CD4-positive, alpha-beta memory T cell (primary cell): ENCODE data around the gene POLD2. TPM values are rescaled to one million over a fixed set of nuclear protein-coding genes. Genes with fewer than 3 reads are reported as not detected.

Experiments
- CTCF ChIA-PET: fragments of 350-600 bp; sonication (Branson Sonifier 250); formaldehyde crosslinking; loops from one replicate; lab custom pipeline; 2021; ENCODE audit warnings: inconsistent platforms; ENCODE audit not compliant: partially characterized antibody; lab: Charles Lee
- POLR2A ChIA-PET: fragments of 350-600 bp; sonication (Branson Sonifier 250); formaldehyde crosslinking; loops from one replicate; lab custom pipeline; 2021; ENCODE audit not compliant: partially characterized antibody; lab: Charles Lee
- DNase-seq, 5 donors: peaks; one replicate each; pipeline versions ENCODE4 v3.0.0 to v3.0.0-alpha.2; 2020 to 2022; ENCODE audit warnings: mixed read lengths in 1 of 5
- H3K27ac ChIP-seq: one replicate; pipeline ENCODE4 v1.7.0; 2013; ENCODE audit warnings: low read depth, low read length
- H3K27me3 ChIP-seq: 2 replicates; pipeline ENCODE4 v1.7.0; 2013; ENCODE audit warnings: mild to moderate bottlenecking, low read length, moderate library complexity; ENCODE audit not compliant: insufficient read depth
- H3K36me3 ChIP-seq: 2 replicates; pipeline ENCODE4 v1.7.0; 2013; ENCODE audit warnings: mild to moderate bottlenecking, low read length, moderate library complexity; ENCODE audit not compliant: insufficient read depth
- H3K4me1 ChIP-seq: 2 replicates; pipeline ENCODE4 v1.7.0; 2013; ENCODE audit warnings: mild to moderate bottlenecking, low read length, moderate library complexity; ENCODE audit not compliant: insufficient read depth
- H3K4me3 ChIP-seq, 2 donors: one replicate each; pipeline ENCODE4 v1.7.0; 2013; ENCODE audit warnings: low read length in 2 of 2, mild to moderate bottlenecking in 1 of 2
- H3K9me3 ChIP-seq, 2 donors: one replicate each; pipeline ENCODE4 v1.7.0; 2013; ENCODE audit warnings: low read length in 2 of 2, control low read depth in 1 of 2; ENCODE audit not compliant: control insufficient read depth in 1 of 2
- H3K27ac Mint-ChIP-seq, 7 donors: one replicate each; pipeline ENCODE4 v1.8.0; 2020 to 2021; ENCODE audit warnings: mixed read lengths in 7 of 7, mild to moderate bottlenecking in 6 of 7, inconsistent platforms in 3 of 7, moderate library complexity in 3 of 7
- H3K27me3 Mint-ChIP-seq, 2 donors: one replicate each; pipeline ENCODE4 v1.8.0; 2020 to 2021; ENCODE audit warnings: mixed read lengths in 2 of 2
- H3K36me3 Mint-ChIP-seq, 2 donors: one replicate each; pipeline ENCODE4 v1.8.0; 2020 to 2021; ENCODE audit warnings: mixed read lengths in 2 of 2, inconsistent platforms in 1 of 2, mild to moderate bottlenecking in 1 of 2
- H3K4me1 Mint-ChIP-seq, 4 donors: one replicate each; pipeline ENCODE4 v1.8.0; 2020 to 2021; ENCODE audit warnings: mixed read lengths in 4 of 4, mild to moderate bottlenecking in 1 of 4
- H3K4me3 Mint-ChIP-seq, 8 donors: one replicate each; pipeline ENCODE4 v1.8.0; 2020 to 2021; ENCODE audit warnings: mixed read lengths in 8 of 8, mild to moderate bottlenecking in 7 of 8, moderate library complexity in 6 of 8, inconsistent platforms in 3 of 8
- H3K9me3 Mint-ChIP-seq, 8 donors: one replicate each; pipeline ENCODE4 v1.8.0; 2020 to 2021; ENCODE audit warnings: mixed read lengths in 8 of 8, mild to moderate bottlenecking in 5 of 8, inconsistent platforms in 3 of 8, moderate library complexity in 1 of 8
- intact Hi-C: fragments of 100-400 bp; cut with micrococcal nuclease; formaldehyde crosslinking; loops from one replicate; pipeline ENCODE4 v1.15.1; 2023
- polyA plus RNA-seq, 2 donors: library from polyadenylated mRNA; unstranded; fragments of 300-500 nt; fragmentation: Illumina TruSeq; gene quantifications; one replicate each; pipeline ENCODE4 v1.2.3, GENCODE V29; 2021
- total RNA-seq, 2 experiments: library from RNA; stranded (reverse); gene quantifications; one replicate each; pipeline ENCODE4 v1.2.3, GENCODE V29; 2021

The POLD2 gene
- total and polyA plus RNA-seq, 4 experiments from 2014 or later = 48.7 to 94.4 (median 75.2) TPM

DNA sequence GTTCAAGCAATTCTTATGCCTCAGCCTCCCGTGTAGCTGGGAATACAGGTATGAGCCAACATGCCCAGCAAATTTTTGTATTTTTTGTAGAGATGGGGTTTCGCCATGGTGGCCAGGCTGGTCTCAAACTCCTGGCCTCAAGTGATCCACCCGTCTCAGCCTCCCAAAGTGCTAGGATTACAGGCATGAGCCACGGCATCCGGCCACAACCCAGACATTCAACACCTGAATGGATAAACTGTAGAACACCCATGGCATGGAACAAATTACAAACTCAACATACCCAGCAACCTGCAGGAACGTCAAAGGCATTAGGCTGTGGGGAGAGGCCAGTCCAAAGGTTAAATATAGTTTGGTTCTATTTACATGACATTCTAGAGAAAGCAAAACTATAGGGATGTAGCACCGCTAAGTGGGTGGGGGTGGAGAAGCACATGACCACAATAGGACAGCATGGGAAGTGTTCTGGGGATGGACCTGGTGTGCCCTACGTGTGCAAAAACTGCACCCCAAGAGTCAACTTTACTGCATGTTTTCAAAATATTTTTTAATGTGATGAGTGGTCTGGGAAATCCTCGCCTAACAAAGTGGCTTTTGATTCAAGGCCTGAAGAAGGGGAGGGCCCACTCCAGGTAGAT lies 51.5 kb downstream of the POLD2 start:
- no peaks in the 10 kb centered on the region for H3K27me3 ChIP-seq
- H3K36me3 ChIP-seq = peaks cover 23% of the 10 kb centered on the region
- Mint-ChIP-seq H3K36me3 (peaks cover 4 to 38% of the 10 kb centered on the region in 2 donors), H3K4me1 (peaks cover 6 to 27% (median 13%) of the 10 kb centered on the region in 4 donors), H3K27me3 (no peaks in the 10 kb centered on the region), H3K27ac (peak overlapping the region in 6 of 7 donors; percentile 13 to 85 (median 64)), H3K9me3 (peaks cover 0 to 1% (median 0%) of the 10 kb centered on the region in 8 donors), H3K4me3 (no peak overlapping the region)
- H3K4me3 ChIP-seq = no peak overlapping the region
- POLR2A ChIA-PET = interaction anchor here (0.8 to 1.8 kb wide), 3 partner anchors 9 to 27 kb away, joined by 3 to 6 read pairs (median 6); partner anchors contain the start of gene DBNL
- intact Hi-C loops = loop anchor here (1.0 to 2.0 kb wide), 2 partner anchors 124 to 405 kb away; no protein-coding TSS in a partner anchor
- no peak for DNase-seq
- H3K9me3 ChIP-seq = no peaks in the 10 kb centered on the region
- H3K4me1 ChIP-seq = peaks cover 2% of the 10 kb centered on the region
- CTCF ChIA-PET = interaction anchor here (1.0 to 1.3 kb wide), 2 partner anchors 9 to 20 kb away, joined by 3 to 8 read pairs; no protein-coding TSS in a partner anchor
- H3K27ac ChIP-seq = no peak overlapping the region

DNA sequence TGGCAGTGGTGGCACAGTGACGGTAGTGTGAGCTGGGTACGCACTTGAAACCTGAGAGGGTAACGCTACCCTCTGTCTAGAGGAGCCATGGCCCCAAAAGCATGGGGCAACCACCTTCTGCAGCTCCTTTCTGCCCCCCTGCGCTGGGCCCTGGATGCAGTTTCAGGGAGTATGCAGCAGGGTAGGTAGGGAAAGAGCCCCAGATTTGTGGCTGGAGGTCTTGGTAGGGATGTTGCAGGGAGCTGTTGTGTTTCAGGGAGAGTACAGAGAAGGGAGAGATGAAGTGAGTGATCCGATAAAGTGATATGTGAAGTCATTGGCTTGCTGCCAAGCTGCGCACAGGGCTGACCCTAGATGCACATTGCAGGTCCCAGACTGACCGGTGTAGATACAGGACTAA lies 55.3 kb downstream of the POLD2 start:
- no peaks in the 10 kb centered on the region for H3K9me3 ChIP-seq
- Mint-ChIP-seq H3K4me3 (no peak overlapping the region), H3K36me3 (peaks cover 4 to 13% of the 10 kb centered on the region in 2 donors), H3K27ac (peak overlapping the region in 1 of 7 donors; percentile 72), H3K9me3 (peaks cover 0 to 1% (median 0%) of the 10 kb centered on the region in 8 donors), H3K4me1 (peaks cover 13 to 44% (median 28%) of the 10 kb centered on the region in 4 donors), H3K27me3 (no peaks in the 10 kb centered on the region)
- H3K4me1 ChIP-seq = peaks cover 20% of the 10 kb centered on the region
- H3K36me3 ChIP-seq = peaks cover 7% of the 10 kb centered on the region
- ChIA-PET POLR2A (interaction anchor here (0.7 to 8.1 kb wide), 7 partner anchors 12 to 493 kb away, joined by 3 to 119 read pairs (median 3); partner anchors contain the start of genes DBNL and YKT6), CTCF (interaction anchor here (0.5 to 1.1 kb wide), 3 partner anchors 14 to 853 kb away, joined by 3 read pairs; no protein-coding TSS in a partner anchor)
- H3K4me3 ChIP-seq = no peak overlapping the region
- no peaks in the 10 kb centered on the region for H3K27me3 ChIP-seq
- intact Hi-C loops = no loop called here
- DNase-seq = no peak
- H3K27ac ChIP-seq = no peak overlapping the region

DNA sequence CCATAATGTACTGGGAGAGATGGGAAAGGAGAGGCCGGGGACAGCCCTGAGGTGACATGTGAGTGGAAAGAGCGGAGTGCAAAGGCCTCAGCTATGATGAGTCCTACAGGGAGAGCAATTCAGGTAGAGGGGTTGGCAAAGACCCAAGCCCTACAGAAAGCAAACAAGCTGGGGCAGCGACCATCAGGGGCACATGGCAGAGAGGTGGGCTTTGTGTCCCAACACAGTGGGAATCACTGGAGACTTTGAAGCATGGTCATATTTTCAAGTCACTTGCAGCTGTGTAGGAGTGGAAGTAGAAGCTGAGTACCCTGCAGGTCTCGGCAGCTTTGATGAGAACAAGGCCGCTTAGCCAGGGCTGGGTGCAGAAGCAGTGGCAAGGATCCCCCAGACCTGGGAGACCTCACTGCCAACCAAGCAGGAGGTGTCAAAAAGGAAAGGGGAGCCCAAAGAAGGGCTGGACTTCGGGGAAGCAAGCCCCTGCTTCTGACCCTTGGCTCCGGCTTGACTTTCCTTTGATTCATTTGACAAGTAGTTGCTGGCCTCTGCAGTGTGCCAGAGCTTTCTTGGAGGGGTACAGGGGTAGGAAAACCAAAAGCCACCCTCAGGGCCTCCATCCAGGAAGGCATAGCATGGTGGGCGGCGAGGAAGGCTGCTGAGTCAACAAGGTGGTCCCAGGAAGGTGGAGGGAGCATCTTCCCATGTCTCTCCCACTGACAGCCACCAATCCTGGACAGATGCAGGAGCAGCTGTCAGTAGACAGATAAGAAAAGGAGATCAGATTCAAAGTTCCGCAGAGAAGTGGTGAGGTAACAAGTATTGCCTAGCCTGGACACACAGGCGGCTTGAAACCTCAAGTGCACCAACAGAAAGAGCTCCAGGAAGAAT lies 56.0 kb downstream of the POLD2 start:
- ChIA-PET CTCF (interaction anchor here (0.5 to 1.1 kb wide), 3 partner anchors 14 to 854 kb away, joined by 3 read pairs; no protein-coding TSS in a partner anchor), POLR2A (interaction anchor here (0.7 to 8.1 kb wide), 8 partner anchors 8 to 493 kb away, joined by 3 to 119 read pairs (median 5); partner anchors contain the start of genes DBNL and YKT6)
- H3K9me3 ChIP-seq = no peaks in the 10 kb centered on the region
- H3K36me3 Mint-ChIP-seq = peaks cover 4 to 7% of the 10 kb centered on the region in 2 donors
- H3K4me3 Mint-ChIP-seq = peak overlapping the region in 1 of 8 donors; percentile 36
- H3K36me3 ChIP-seq = no peaks in the 10 kb centered on the region
- H3K4me3 ChIP-seq = no peak overlapping the region
- H3K27me3 Mint-ChIP-seq = no peaks in the 10 kb centered on the region
- no peak for DNase-seq
- H3K4me1 Mint-ChIP-seq = peaks cover 13 to 39% (median 26%) of the 10 kb centered on the region in 4 donors
- peak overlapping the region in 1 of 7 donors; percentile 72 for H3K27ac Mint-ChIP-seq
- peaks cover 20% of the 10 kb centered on the region for H3K4me1 ChIP-seq
- H3K27ac ChIP-seq = no peak overlapping the region
- no peaks in the 10 kb centered on the region for H3K27me3 ChIP-seq
- H3K9me3 Mint-ChIP-seq = peaks cover 0 to 1% (median 0%) of the 10 kb centered on the region in 8 donors
- intact Hi-C loops = no loop called here

DNA sequence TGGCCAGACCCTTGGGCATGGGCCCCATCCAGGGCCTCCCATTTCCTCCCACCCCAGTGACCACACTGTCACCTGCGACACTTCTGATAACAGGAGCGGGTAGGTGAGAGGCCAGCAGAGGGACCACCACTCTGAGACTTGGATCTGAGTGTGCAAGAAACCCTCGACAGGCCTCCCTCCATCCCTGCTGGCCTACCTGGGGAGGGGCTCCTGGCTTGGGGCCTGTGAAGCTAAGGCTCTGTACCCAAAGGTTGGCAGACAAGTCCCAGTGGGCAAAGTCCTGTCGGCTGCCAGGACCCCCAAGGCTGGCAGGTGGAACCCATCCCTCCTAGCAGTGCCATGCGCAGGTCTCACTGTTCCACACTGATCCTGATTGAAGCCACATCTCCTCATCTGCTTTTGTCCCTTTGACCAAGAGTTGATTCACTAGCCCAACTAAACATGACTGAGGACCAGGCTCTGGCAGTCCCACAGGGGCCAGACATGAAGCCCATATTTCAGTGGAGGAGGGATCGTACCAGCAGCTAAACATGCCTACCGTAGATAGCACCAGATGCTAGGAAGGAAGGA lies 56.8 kb downstream of the POLD2 start:
- Histone ChIP-seq H3K4me1 (peaks cover 20% of the 10 kb centered on the region), H3K9me3 (no peaks in the 10 kb centered on the region), H3K27ac (no peak overlapping the region), H3K27me3 (no peaks in the 10 kb centered on the region), H3K4me3 (no peak overlapping the region), H3K36me3 (no peaks in the 10 kb centered on the region)
- intact Hi-C loops = no loop called here
- no peak for DNase-seq
- peaks cover 1 to 4% of the 10 kb centered on the region in 2 donors for H3K36me3 Mint-ChIP-seq
- no peaks in the 10 kb centered on the region for H3K27me3 Mint-ChIP-seq
- H3K9me3 Mint-ChIP-seq = peaks cover 0 to 1% (median 0%) of the 10 kb centered on the region in 8 donors
- CTCF ChIA-PET = no interaction called here
- H3K4me1 Mint-ChIP-seq = peaks cover 13 to 34% (median 22%) of the 10 kb centered on the region in 4 donors
- H3K4me3 Mint-ChIP-seq = peak overlapping the region in 1 of 8 donors; percentile 36
- H3K27ac Mint-ChIP-seq = no peak overlapping the region
- POLR2A ChIA-PET = interaction anchor here (0.7 to 8.1 kb wide), 7 partner anchors 9 to 515 kb away, joined by 3 to 119 read pairs (median 5); partner anchors contain the start of genes DBNL and YKT6

DNA sequence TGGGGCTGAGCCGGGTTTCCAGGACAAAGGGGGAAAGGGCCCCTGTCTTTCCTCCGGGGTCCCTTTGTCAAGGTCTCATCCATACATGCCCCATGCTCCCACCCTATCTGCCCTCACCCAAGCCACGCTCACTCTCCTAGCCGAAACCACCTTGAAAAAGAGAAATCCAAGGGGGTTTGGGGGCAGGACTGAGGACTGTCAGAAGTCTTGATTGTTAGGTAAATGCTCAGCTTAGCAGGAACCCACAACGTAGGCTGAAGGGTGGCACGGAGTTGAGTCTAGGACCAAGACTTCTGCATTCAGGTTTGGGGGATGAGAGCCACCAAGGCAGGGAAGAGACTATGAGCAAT lies 57.3 kb downstream of the POLD2 start:
- Histone ChIP-seq H3K36me3 (peaks cover 3% of the 10 kb centered on the region), H3K4me1 (peaks cover 20% of the 10 kb centered on the region), H3K9me3 (no peaks in the 10 kb centered on the region), H3K4me3 (no peak overlapping the region), H3K27ac (no peak overlapping the region), H3K27me3 (no peaks in the 10 kb centered on the region)
- peaks cover 0 to 1% (median 0%) of the 10 kb centered on the region in 8 donors for H3K9me3 Mint-ChIP-seq
- no peaks in the 10 kb centered on the region for H3K27me3 Mint-ChIP-seq
- intact Hi-C loops = no loop called here
- peaks cover 13 to 34% (median 22%) of the 10 kb centered on the region in 4 donors for H3K4me1 Mint-ChIP-seq
- DNase-seq = no peak
- ChIA-PET CTCF (no interaction called here), POLR2A (interaction anchor here (0.7 to 8.1 kb wide), 6 partner anchors 9 to 515 kb away, joined by 3 to 119 read pairs (median 6); partner anchors contain the start of gene DBNL)
- no peak overlapping the region for H3K4me3 Mint-ChIP-seq
- H3K36me3 Mint-ChIP-seq = peaks cover 6 to 9% of the 10 kb centered on the region in 2 donors
- H3K27ac Mint-ChIP-seq = no peak overlapping the region

DNA sequence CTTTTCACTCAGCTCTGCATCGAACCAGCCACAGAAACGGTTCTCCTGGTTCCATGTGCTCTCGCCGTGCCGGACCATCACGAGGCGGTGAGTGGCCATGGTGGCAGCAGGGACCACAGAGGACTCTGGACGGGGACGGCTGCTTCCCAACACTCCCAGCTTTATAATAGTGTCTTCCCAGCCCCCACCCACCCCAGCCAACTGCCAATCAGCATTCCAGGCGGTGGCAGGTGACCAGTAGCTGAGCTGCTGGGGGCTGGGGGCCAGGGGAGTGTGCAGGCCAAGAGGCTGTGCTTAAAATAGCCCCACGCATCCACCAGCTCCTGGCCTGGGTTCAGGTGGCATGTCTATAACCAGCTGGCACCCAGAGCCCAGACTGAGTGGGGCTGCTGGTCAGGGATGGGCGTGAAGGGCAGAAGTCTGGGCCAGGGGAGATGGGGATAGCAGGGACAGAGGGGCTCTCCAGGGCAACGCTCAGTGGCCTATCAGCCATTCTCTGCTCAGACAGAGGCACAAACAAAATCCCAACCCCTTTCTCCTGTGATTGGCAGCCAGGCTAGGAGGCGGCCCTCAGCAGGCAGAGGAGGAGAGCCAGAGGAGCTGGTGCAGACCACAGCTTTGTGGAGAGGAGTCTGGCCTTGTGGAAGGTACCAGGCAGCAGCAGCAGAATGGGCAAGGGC lies 57.8 kb downstream of the POLD2 start, which contains the start of gene PGAM2:
Gene PGAM2 (minus strand): TSS at position 137 of the 680 bp plus-strand sequence. CDS start 38 bp downstream, at position 99.
- no peak within 1 kb of the TSS for H3K27ac ChIP-seq
- H3K9me3 ChIP-seq = no peaks in the 10 kb centered on the region
- H3K4me1 ChIP-seq = peaks cover 20% of the 10 kb centered on the region
- no peaks in the 10 kb centered on the region for H3K27me3 ChIP-seq
- H3K27me3 Mint-ChIP-seq = no peaks in the 10 kb centered on the region
- peaks cover 0 to 1% (median 0%) of the 10 kb centered on the region in 8 donors for H3K9me3 Mint-ChIP-seq
- peak within 1 kb of the TSS in 1 of 8 donors; percentile 59 for H3K4me3 Mint-ChIP-seq
- H3K36me3 Mint-ChIP-seq = peaks cover 6 to 11% of the 10 kb centered on the region in 2 donors
- peak within 1 kb of the TSS in 3 of 7 donors; percentile 61 to 85 (median 61) for H3K27ac Mint-ChIP-seq
- H3K36me3 ChIP-seq = peaks cover 9% of the 10 kb centered on the region
- no peak for DNase-seq
- POLR2A ChIA-PET = interaction anchor here (0.5 to 8.1 kb wide), 7 partner anchors 10 to 516 kb away, joined by 3 to 119 read pairs (median 6); partner anchors contain the start of gene DBNL
- CTCF ChIA-PET = no interaction called here
- intact Hi-C loops = no loop called here
- H3K4me3 ChIP-seq = no peak within 1 kb of the TSS
- peaks cover 13 to 34% (median 22%) of the 10 kb centered on the region in 4 donors for H3K4me1 Mint-ChIP-seq
